ENCODE measurements around the gene AFTPH. TPM values are rescaled to one million over a fixed set of nuclear protein-coding genes. Genes with fewer than 3 reads are reported as not detected.

The AFTPH gene
- polyA plus RNA-seq, 1 of the 3 experiments (the other 2 are of a cell fraction) = 7.4 TPM

DNA sequence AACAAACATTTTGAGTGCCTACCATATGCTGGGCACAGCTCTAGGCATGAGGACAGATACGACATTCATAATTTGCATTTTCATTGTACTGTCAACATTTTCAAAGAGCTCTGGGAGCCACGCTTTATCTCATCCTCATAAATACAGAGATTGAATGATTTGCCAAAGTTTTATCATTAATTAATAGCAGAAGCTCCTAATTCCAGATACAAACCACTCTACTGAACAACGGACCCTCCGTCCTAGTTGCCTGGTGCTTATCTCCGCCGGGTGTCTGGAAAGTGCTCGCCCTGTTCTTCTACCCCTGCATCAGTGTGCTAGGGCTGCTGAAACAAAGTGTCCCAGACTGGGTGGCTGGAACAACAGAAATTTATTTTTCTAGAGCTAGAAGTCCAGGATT, 105.7 kb downstream of the AFTPH start:
- peaks cover 17 to 28% of the 10 kb centered on the region in 2 experiments for H3K36me3 ChIP-seq (replicated peaks in 1 of 2; ENCODE audit: control insufficient read depth in 1 of 2, insufficient read depth in 2 of 2, low read length in 1 of 2)
- no peak overlapping the region for H3K4me2 ChIP-seq
- peak; percentile 75 for DNase-seq
- no peaks in the 10 kb centered on the region for H3K9me2 ChIP-seq
- peaks cover 23% of the 10 kb centered on the region; the same call in 1 of the 2 replicates for H4K20me1 ChIP-seq (ENCODE audit: insufficient read depth)
- H3K4me1 ChIP-seq (ENCODE audit: control insufficient read depth in 1 of 2, insufficient read depth in 2 of 2, low read depth in 1 of 2, low read length in 1 of 2) = peaks cover 0 to 46% of the 10 kb centered on the region in 2 experiments; a peak in 2 of 4 replicates
- no peaks in the 10 kb centered on the region for H3K27me3 ChIP-seq (ENCODE audit: insufficient read depth)
- no peak overlapping the region for H3K4me3 ChIP-seq (ENCODE audit: low read depth in 2 of 2, low read length in 1 of 2)
- WGBS (ENCODE audit: low lambda C conversion rate) = 83% methylated on average over 7 of the region's 7 CpGs
- no peaks in the 10 kb centered on the region for H3K9me3 ChIP-seq
- ChIA-PET CTCF (interaction anchor here (0.9 to 1.9 kb wide), 8 partner anchors 13 to 299 kb away, joined by 3 to 7 read pairs (median 4); partner anchors contain the start of gene SERTAD2), POLR2A (interaction anchor here (1.2 kb wide), 1 partner anchor 24 kb away, joined by 3 read pairs; the partner anchor contains the start of gene SERTAD2)
- peak overlapping the region in 1 of 2 experiments; percentile 72; a peak in 2 of 4 replicates for H3K27ac ChIP-seq (ENCODE audit: low read depth in 2 of 2, low read length in 1 of 2)
- H3K79me2 ChIP-seq (ENCODE audit: insufficient read depth) = peaks cover 17% of the 10 kb centered on the region
- no peaks in the 10 kb centered on the region for H3F3A ChIP-seq (replicated peaks; ENCODE audit: insufficient read depth)
- no peak overlapping the region for H3K9ac ChIP-seq
- H2AFZ ChIP-seq (ENCODE audit: low read depth) = no peak overlapping the region
- TF ChIP-seq FOXJ3 (CRISPR knock-in tag; IDR thresholded peaks at IDR 0.05) = no peak
- peak; percentile 37; the same call in 1 of the 2 replicates for TF ChIP-seq MXI1 (IDR thresholded peaks at IDR 0.05; ENCODE audit: low read depth, low read length)
- no peak for TF ChIP-seq TCF12 (IDR thresholded peaks at IDR 0.05)
- peak; percentile 82 for TF ChIP-seq RCOR1 (IDR thresholded peaks at IDR 0.05; ENCODE audit: low read length)
- no peak for TF ChIP-seq RXRA (IDR thresholded peaks at IDR 0.05; ENCODE audit: borderline replicate concordance, low read depth)
- TF ChIP-seq TEAD4 (IDR thresholded peaks at IDR 0.05; ENCODE audit: borderline replicate concordance, insufficient read depth) = no peak
- TF ChIP-seq JUND (IDR thresholded peaks at IDR 0.05) = no peak
- no peak for TF ChIP-seq TAF1 (IDR thresholded peaks at IDR 0.05; ENCODE audit: borderline replicate concordance, low read depth, low read length)
- TF ChIP-seq EZH2phosphoT487 (IDR thresholded peaks at IDR 0.05; ENCODE audit: borderline replicate concordance, low read depth) = no peak
- TF ChIP-seq ELF1 (IDR thresholded peaks at IDR 0.05) = no peak
- TF ChIP-seq, protein P1, sequence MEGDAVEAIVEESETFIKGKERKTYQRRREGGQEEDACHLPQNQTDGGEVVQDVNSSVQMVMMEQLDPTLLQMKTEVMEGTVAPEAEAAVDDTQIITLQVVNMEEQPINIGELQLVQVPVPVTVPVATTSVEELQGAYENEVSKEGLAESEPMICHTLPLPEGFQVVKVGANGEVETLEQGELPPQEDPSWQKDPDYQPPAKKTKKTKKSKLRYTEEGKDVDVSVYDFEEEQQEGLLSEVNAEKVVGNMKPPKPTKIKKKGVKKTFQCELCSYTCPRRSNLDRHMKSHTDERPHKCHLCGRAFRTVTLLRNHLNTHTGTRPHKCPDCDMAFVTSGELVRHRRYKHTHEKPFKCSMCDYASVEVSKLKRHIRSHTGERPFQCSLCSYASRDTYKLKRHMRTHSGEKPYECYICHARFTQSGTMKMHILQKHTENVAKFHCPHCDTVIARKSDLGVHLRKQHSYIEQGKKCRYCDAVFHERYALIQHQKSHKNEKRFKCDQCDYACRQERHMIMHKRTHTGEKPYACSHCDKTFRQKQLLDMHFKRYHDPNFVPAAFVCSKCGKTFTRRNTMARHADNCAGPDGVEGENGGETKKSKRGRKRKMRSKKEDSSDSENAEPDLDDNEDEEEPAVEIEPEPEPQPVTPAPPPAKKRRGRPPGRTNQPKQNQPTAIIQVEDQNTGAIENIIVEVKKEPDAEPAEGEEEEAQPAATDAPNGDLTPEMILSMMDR (IDR thresholded peaks at IDR 0.05) = no peak
- no peak for TF ChIP-seq FOSL2 (IDR thresholded peaks at IDR 0.05; ENCODE audit: borderline replicate concordance, low read depth)
- peak; percentile 62; the same call in 1 of the 2 replicates for TF ChIP-seq GATA2 (CRISPR knock-in tag; IDR thresholded peaks at IDR 0.05)
- TF ChIP-seq NRF1 (IDR thresholded peaks at IDR 0.05; ENCODE audit: low read depth, low read length) = no peak
- TF ChIP-seq, protein P2, sequence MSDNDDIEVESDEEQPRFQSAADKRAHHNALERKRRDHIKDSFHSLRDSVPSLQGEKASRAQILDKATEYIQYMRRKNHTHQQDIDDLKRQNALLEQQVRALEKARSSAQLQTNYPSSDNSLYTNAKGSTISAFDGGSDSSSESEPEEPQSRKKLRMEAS (IDR thresholded peaks at IDR 0.05; ENCODE audit: low read depth) = no peak
- TF ChIP-seq RFX5 (IDR thresholded peaks at IDR 0.05; ENCODE audit: low read length) = no peak
- TF ChIP-seq, protein P3, sequence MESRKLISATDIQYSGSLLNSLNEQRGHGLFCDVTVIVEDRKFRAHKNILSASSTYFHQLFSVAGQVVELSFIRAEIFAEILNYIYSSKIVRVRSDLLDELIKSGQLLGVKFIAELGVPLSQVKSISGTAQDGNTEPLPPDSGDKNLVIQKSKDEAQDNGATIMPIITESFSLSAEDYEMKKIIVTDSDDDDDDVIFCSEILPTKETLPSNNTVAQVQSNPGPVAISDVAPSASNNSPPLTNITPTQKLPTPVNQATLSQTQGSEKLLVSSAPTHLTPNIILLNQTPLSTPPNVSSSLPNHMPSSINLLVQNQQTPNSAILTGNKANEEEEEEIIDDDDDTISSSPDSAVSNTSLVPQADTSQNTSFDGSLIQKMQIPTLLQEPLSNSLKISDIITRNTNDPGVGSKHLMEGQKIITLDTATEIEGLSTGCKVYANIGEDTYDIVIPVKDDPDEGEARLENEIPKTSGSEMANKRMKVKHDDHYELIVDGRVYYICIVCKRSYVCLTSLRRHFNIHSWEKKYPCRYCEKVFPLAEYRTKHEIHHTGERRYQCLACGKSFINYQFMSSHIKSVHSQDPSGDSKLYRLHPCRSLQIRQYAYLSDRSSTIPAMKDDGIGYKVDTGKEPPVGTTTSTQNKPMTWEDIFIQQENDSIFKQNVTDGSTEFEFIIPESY (IDR thresholded peaks at IDR 0.05; ENCODE audit: borderline replicate concordance, low read depth) = no peak
- TF ChIP-seq MEF2A (IDR thresholded peaks at IDR 0.05; ENCODE audit: borderline replicate concordance, low read depth) = no peak
- no peak for TF ChIP-seq NFIC (IDR thresholded peaks at IDR 0.05; ENCODE audit: borderline replicate concordance)
- peak; percentile 52 for TF ChIP-seq CHD2 (IDR thresholded peaks at IDR 0.05; ENCODE audit: low read length, partially characterized antibody)
- TF ChIP-seq, protein P4, sequence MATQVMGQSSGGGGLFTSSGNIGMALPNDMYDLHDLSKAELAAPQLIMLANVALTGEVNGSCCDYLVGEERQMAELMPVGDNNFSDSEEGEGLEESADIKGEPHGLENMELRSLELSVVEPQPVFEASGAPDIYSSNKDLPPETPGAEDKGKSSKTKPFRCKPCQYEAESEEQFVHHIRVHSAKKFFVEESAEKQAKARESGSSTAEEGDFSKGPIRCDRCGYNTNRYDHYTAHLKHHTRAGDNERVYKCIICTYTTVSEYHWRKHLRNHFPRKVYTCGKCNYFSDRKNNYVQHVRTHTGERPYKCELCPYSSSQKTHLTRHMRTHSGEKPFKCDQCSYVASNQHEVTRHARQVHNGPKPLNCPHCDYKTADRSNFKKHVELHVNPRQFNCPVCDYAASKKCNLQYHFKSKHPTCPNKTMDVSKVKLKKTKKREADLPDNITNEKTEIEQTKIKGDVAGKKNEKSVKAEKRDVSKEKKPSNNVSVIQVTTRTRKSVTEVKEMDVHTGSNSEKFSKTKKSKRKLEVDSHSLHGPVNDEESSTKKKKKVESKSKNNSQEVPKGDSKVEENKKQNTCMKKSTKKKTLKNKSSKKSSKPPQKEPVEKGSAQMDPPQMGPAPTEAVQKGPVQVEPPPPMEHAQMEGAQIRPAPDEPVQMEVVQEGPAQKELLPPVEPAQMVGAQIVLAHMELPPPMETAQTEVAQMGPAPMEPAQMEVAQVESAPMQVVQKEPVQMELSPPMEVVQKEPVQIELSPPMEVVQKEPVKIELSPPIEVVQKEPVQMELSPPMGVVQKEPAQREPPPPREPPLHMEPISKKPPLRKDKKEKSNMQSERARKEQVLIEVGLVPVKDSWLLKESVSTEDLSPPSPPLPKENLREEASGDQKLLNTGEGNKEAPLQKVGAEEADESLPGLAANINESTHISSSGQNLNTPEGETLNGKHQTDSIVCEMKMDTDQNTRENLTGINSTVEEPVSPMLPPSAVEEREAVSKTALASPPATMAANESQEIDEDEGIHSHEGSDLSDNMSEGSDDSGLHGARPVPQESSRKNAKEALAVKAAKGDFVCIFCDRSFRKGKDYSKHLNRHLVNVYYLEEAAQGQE (IDR thresholded peaks at IDR 0.05; ENCODE audit: low read depth, low read length) = no peak
- TF ChIP-seq, protein P5, sequence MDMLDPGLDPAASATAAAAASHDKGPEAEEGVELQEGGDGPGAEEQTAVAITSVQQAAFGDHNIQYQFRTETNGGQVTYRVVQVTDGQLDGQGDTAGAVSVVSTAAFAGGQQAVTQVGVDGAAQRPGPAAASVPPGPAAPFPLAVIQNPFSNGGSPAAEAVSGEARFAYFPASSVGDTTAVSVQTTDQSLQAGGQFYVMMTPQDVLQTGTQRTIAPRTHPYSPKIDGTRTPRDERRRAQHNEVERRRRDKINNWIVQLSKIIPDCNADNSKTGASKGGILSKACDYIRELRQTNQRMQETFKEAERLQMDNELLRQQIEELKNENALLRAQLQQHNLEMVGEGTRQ (IDR thresholded peaks at IDR 0.05; ENCODE audit: borderline replicate concordance, low read depth, low read length) = no peak
- no peak for TF ChIP-seq POLR2AphosphoS5 (IDR thresholded peaks at IDR 0.05; ENCODE audit: low read depth, low read length)
- no peak for TF ChIP-seq SIN3A (IDR thresholded peaks at IDR 0.05; ENCODE audit: borderline replicate concordance, low read depth, low read length)
- TF ChIP-seq GABPA (IDR thresholded peaks at IDR 0.05; ENCODE audit: low read depth) = no peak
- peak in 1 of 2 experiments; percentile 84; a peak in 2 of 4 replicates for TF ChIP-seq EP300 (IDR thresholded peaks at IDR 0.05; ENCODE audit: borderline replicate concordance in 1 of 2, low read depth in 1 of 2, low read length in 1 of 2)
